Cardiac fibroblast (primary cell): ENCODE measurements around the gene SMIM10.

ENCODE experiments used
- DNase-seq, 2 donors: peaks; one replicate each; pipeline versions ENCODE4 v3.0.0 to v3.0.0-alpha.2; 2010; ENCODE audit warnings: low read depth in 2 of 2
- H3K4me3 ChIP-seq, 2 donors: replicated peaks in 1 of 2; 1 replicate in 1 of 2; 2 replicates in 1 of 2; pipeline ENCODE4 v1.5.1; 2011; ENCODE audit warnings: low read depth in 2 of 2, low read length in 2 of 2, mild to moderate bottlenecking in 2 of 2, moderate library complexity in 1 of 2
- TF ChIP-seq, protein P1 (sequence below): IDR thresholded peaks from one replicate; pipeline ENCODE4 v1.5.1; 2011; ENCODE audit warnings: low read depth, mild to moderate bottlenecking, low read length, inconsistent platforms

SMIM10 gene

GRCh38 chrX:134969726-134970125, 21.1 kb upstream of the SMIM10 start:
- TF ChIP-seq, protein P1, sequence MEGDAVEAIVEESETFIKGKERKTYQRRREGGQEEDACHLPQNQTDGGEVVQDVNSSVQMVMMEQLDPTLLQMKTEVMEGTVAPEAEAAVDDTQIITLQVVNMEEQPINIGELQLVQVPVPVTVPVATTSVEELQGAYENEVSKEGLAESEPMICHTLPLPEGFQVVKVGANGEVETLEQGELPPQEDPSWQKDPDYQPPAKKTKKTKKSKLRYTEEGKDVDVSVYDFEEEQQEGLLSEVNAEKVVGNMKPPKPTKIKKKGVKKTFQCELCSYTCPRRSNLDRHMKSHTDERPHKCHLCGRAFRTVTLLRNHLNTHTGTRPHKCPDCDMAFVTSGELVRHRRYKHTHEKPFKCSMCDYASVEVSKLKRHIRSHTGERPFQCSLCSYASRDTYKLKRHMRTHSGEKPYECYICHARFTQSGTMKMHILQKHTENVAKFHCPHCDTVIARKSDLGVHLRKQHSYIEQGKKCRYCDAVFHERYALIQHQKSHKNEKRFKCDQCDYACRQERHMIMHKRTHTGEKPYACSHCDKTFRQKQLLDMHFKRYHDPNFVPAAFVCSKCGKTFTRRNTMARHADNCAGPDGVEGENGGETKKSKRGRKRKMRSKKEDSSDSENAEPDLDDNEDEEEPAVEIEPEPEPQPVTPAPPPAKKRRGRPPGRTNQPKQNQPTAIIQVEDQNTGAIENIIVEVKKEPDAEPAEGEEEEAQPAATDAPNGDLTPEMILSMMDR: no peak
- DNase-seq: peak in 1 of 2 donors; percentile 6
- H3K4me3 ChIP-seq: no peak overlapping the region

- H3K4me3 ChIP-seq: no peak overlapping the region
- DNase-seq: no peak
- TF ChIP-seq, protein P1: no peak
Measured at GRCh38 chrX:134971926-134972325, 18.9 kb upstream of the SMIM10 start.

DNA sequence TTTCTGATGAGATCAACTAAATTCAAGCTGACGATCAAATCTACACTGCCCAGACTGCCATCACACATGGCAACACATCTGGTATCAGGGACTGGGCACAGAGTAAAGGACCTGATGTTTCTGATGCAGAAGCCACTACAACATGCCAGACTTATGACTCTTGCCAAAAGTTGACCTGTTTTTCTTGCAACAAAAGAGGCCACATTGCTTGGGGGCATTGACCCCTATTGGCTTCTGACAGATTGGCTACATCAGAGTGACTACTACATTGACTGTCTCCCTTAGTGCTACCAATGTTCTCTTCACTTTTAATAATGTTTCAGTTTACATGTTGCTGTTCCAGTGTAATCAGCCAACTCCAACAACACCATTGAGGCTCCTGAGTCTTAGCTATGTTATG, 15.3 kb upstream of the SMIM10 start:
- no peak for DNase-seq
- TF ChIP-seq, protein P1: no peak
- H3K4me3 ChIP-seq: no peak overlapping the region

GRCh38 chrX:134981910-134982309, 8.9 kb upstream of the SMIM10 start:
- TF ChIP-seq, protein P1: no peak
- no peak overlapping the region for H3K4me3 ChIP-seq
- DNase-seq: no peak

- no peak overlapping the region for H3K4me3 ChIP-seq
- DNase-seq: no peak
- TF ChIP-seq, protein P1: no peak
Measured at GRCh38 chrX:134982748-134983147, 8.0 kb upstream of the SMIM10 start.

DNA sequence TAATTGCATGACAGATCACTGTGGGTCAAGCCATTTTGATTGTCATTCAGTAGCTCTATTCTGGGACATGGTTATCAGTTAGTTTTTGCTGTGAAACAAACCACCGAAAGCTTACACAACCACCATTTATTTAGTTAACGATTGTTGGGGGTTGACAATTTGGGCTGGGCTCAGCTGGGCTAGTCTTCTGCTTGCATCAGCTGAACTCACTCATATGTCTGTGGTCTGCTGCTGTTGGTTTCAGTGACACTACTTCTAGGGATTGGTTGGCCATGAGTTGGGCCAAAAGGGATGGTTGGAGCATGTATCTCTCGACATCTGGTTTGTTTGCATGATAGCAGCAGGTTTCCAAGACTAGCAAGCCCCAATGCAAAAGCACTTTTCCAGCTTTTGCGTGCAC, 5.3 kb upstream of the SMIM10 start:
- TF ChIP-seq, protein P1: no peak
- no peak for DNase-seq
- no peak overlapping the region for H3K4me3 ChIP-seq

GRCh38 chrX:134990475-134990800, 353 bp upstream of the SMIM10 start:
- peak overlapping the region in 1 of 2 donors; percentile 52 for H3K4me3 ChIP-seq
- TF ChIP-seq, protein P1: no peak
- peak in 1 of 2 donors; percentile 68 for DNase-seq
